Measurements from ENCODE around the gene SMIM22.

DNA sequence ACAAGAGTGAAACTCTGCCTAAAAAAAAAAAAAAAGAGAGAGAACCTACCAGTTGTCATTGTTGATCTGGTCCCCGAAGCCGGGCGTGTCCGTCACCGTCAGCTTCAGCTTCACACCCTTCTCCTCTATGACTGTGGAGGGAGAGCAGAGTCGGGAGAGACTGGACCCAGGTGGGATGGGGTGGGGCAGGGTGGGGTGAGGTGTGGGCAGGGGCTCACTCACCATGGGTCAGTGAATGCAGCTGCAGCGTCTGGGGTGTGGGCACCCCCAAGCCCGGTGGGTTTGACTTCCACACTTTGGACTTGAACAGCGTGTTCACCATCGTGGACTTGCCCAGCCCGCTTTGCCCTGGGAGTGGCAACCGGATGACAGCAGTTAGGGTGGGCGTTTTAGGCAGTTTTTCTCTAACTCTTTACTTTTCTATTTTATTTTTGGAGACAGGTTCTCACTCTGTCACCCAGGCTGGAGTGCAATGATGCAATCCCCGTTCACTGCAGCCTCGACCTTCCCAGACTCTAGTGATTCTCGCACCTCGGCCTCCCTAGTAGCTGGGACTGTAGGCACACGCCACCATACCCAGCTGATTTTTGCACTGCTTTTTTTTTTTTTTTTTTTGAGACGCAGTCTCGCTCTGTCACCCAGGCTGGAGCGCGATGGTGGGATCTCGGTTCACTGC, 9.3 kb upstream of the SMIM22 start:
- TF ChIP-seq ELF4 (IDR thresholded peaks at IDR 0.05) (no peak), FOXM1 (IDR thresholded peaks at IDR 0.05; ENCODE audit: borderline replicate concordance) (no peak), L3MBTL2 (conservative IDR thresholded peaks at IDR 0.05) (no peak), ZNF384 (IDR thresholded peaks at IDR 0.05) (no peak), BHLHE40 (IDR thresholded peaks at IDR 0.05; ENCODE audit: borderline replicate concordance) (no peak)
- TF ChIP-seq, protein P1, sequence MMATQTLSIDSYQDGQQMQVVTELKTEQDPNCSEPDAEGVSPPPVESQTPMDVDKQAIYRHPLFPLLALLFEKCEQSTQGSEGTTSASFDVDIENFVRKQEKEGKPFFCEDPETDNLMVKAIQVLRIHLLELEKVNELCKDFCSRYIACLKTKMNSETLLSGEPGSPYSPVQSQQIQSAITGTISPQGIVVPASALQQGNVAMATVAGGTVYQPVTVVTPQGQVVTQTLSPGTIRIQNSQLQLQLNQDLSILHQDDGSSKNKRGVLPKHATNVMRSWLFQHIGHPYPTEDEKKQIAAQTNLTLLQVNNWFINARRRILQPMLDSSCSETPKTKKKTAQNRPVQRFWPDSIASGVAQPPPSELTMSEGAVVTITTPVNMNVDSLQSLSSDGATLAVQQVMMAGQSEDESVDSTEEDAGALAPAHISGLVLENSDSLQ (IDR thresholded peaks at IDR 0.05): no peak
